ENCODE measurements around the gene CS.

The CS gene

GRCh38 chr12:56304872-56305590, 4.9 kb upstream of the CS start:
- TF ChIP-seq YY1 (IDR thresholded peaks at IDR 0.05; ENCODE audit: insufficient read depth, insufficient read length), result no peak
- no peak for TF ChIP-seq ZNF274 (IDR thresholded peaks at IDR 0.05; ENCODE audit: low read depth, low read length)
- no peak for TF ChIP-seq SUZ12 (IDR thresholded peaks at IDR 0.05; ENCODE audit: extremely low read depth, insufficient read depth, insufficient read length)
- no peak for DNase-seq (ENCODE audit: low read depth, low spot score)
- H3K36me3 ChIP-seq (ENCODE audit: insufficient read depth, insufficient read length, low read length), result peaks cover 81% of the 10 kb centered on the region

GRCh38 chr12:56304276-56304675, 4.1 kb upstream of the CS start:
- DNase-seq (ENCODE audit: low read depth, low spot score), result no peak
- Histone ChIP-seq H3K9ac (ENCODE audit: insufficient read length, low read depth) (no peak overlapping the region), H3K27me3 (ENCODE audit: insufficient read depth, insufficient read length) (no peaks in the 10 kb centered on the region), H3K36me3 (ENCODE audit: insufficient read depth, insufficient read length, low read length) (peaks cover 75% of the 10 kb centered on the region), H3K4me3 (ENCODE audit: insufficient read length, low read depth) (no peak overlapping the region), H3K9me3 (ENCODE audit: insufficient read depth, low read length) (no peaks in the 10 kb centered on the region), H3K4me1 (ENCODE audit: insufficient read depth, insufficient read length) (peaks cover 2% of the 10 kb centered on the region)
- TF ChIP-seq YY1 (IDR thresholded peaks at IDR 0.05; ENCODE audit: insufficient read depth, insufficient read length) (no peak), SUZ12 (IDR thresholded peaks at IDR 0.05; ENCODE audit: extremely low read depth, insufficient read depth, insufficient read length) (no peak), ZNF274 (IDR thresholded peaks at IDR 0.05; ENCODE audit: low read depth, low read length) (no peak)

More at GRCh38 chr12:56304872-56305590, 4.9 kb upstream of the CS start:
- H3K4me3 ChIP-seq (ENCODE audit: insufficient read length, low read depth), result no peak overlapping the region
- peaks cover 2% of the 10 kb centered on the region for H3K4me1 ChIP-seq (ENCODE audit: insufficient read depth, insufficient read length)
- no peaks in the 10 kb centered on the region for H3K27me3 ChIP-seq (ENCODE audit: insufficient read depth, insufficient read length)
- no peak overlapping the region for H3K9ac ChIP-seq (ENCODE audit: insufficient read length, low read depth)
- no peaks in the 10 kb centered on the region for H3K9me3 ChIP-seq (ENCODE audit: insufficient read depth, low read length)

GRCh38 chr12:56300644-56301464, 724 bp upstream of the CS start:
- TF ChIP-seq YY1 (IDR thresholded peaks at IDR 0.05; ENCODE audit: insufficient read depth, insufficient read length), result no peak
- TF ChIP-seq SUZ12 (IDR thresholded peaks at IDR 0.05; ENCODE audit: extremely low read depth, insufficient read depth, insufficient read length), result no peak
- no peak for TF ChIP-seq ZNF274 (IDR thresholded peaks at IDR 0.05; ENCODE audit: low read depth, low read length)
- peaks cover 75% of the 10 kb centered on the region for H3K36me3 ChIP-seq (ENCODE audit: insufficient read depth, insufficient read length, low read length)
- peak overlapping the region; percentile 21 for H3K4me3 ChIP-seq (ENCODE audit: insufficient read length, low read depth)
- no peak for DNase-seq (ENCODE audit: low read depth, low spot score)
- H3K9me3 ChIP-seq (ENCODE audit: insufficient read depth, low read length), result no peaks in the 10 kb centered on the region
- H3K9ac ChIP-seq (ENCODE audit: insufficient read length, low read depth), result no peak overlapping the region
- peaks cover 2% of the 10 kb centered on the region for H3K4me1 ChIP-seq (ENCODE audit: insufficient read depth, insufficient read length)
- no peaks in the 10 kb centered on the region for H3K27me3 ChIP-seq (ENCODE audit: insufficient read depth, insufficient read length)

- peak overlapping the region; percentile 86 for H3K4me3 ChIP-seq (ENCODE audit: insufficient read length, low read depth)
- no peak for DNase-seq (ENCODE audit: low read depth, low spot score)
- no peak for TF ChIP-seq SUZ12 (IDR thresholded peaks at IDR 0.05; ENCODE audit: extremely low read depth, insufficient read depth, insufficient read length)
- no peak for TF ChIP-seq ZNF274 (IDR thresholded peaks at IDR 0.05; ENCODE audit: low read depth, low read length)
- peaks cover 2% of the 10 kb centered on the region for H3K4me1 ChIP-seq (ENCODE audit: insufficient read depth, insufficient read length)
- no peaks in the 10 kb centered on the region for H3K27me3 ChIP-seq (ENCODE audit: insufficient read depth, insufficient read length)
- H3K9ac ChIP-seq (ENCODE audit: insufficient read length, low read depth), result peak overlapping the region; percentile 89
- no peaks in the 10 kb centered on the region for H3K9me3 ChIP-seq (ENCODE audit: insufficient read depth, low read length)
- H3K36me3 ChIP-seq (ENCODE audit: insufficient read depth, insufficient read length, low read length), result peaks cover 69% of the 10 kb centered on the region
These were observed 750 bp downstream of the CS start for GRCh38 chr12:56299308-56299852.

- no peak for TF ChIP-seq ZNF274 (IDR thresholded peaks at IDR 0.05; ENCODE audit: low read depth, low read length)
- Histone ChIP-seq H3K9ac (ENCODE audit: insufficient read length, low read depth) (peak overlapping the region; percentile 89), H3K27me3 (ENCODE audit: insufficient read depth, insufficient read length) (no peaks in the 10 kb centered on the region), H3K9me3 (ENCODE audit: insufficient read depth, low read length) (no peaks in the 10 kb centered on the region), H3K4me3 (ENCODE audit: insufficient read length, low read depth) (peak overlapping the region; percentile 86), H3K36me3 (ENCODE audit: insufficient read depth, insufficient read length, low read length) (peaks cover 69% of the 10 kb centered on the region), H3K4me1 (ENCODE audit: insufficient read depth, insufficient read length) (peaks cover 2% of the 10 kb centered on the region)
- no peak for DNase-seq (ENCODE audit: low read depth, low spot score)
These were observed 1.3 kb downstream of the CS start for GRCh38 chr12:56298828-56299227.

GRCh38 chr12:56297400-56297799, 2.7 kb downstream of the CS start:
- Histone ChIP-seq H3K4me1 (ENCODE audit: insufficient read depth, insufficient read length) (peaks cover 2% of the 10 kb centered on the region), H3K36me3 (ENCODE audit: insufficient read depth, insufficient read length, low read length) (peaks cover 67% of the 10 kb centered on the region), H3K9me3 (ENCODE audit: insufficient read depth, low read length) (no peaks in the 10 kb centered on the region), H3K9ac (ENCODE audit: insufficient read length, low read depth) (no peak overlapping the region), H3K4me3 (ENCODE audit: insufficient read length, low read depth) (no peak overlapping the region), H3K27me3 (ENCODE audit: insufficient read depth, insufficient read length) (no peaks in the 10 kb centered on the region)
- no peak for TF ChIP-seq ZNF274 (IDR thresholded peaks at IDR 0.05; ENCODE audit: low read depth, low read length)
- no peak for TF ChIP-seq YY1 (IDR thresholded peaks at IDR 0.05; ENCODE audit: insufficient read depth, insufficient read length)
- no peak for TF ChIP-seq SUZ12 (IDR thresholded peaks at IDR 0.05; ENCODE audit: extremely low read depth, insufficient read depth, insufficient read length)
- DNase-seq (ENCODE audit: low read depth, low spot score), result no peak

GRCh38 chr12:56296295-56296694, 3.8 kb downstream of the CS start:
- Histone ChIP-seq H3K4me1 (ENCODE audit: insufficient read depth, insufficient read length) (peaks cover 2% of the 10 kb centered on the region), H3K4me3 (ENCODE audit: insufficient read length, low read depth) (no peak overlapping the region), H3K36me3 (ENCODE audit: insufficient read depth, insufficient read length, low read length) (peaks cover 62% of the 10 kb centered on the region), H3K27me3 (ENCODE audit: insufficient read depth, insufficient read length) (no peaks in the 10 kb centered on the region), H3K9ac (ENCODE audit: insufficient read length, low read depth) (no peak overlapping the region), H3K9me3 (ENCODE audit: insufficient read depth, low read length) (no peaks in the 10 kb centered on the region)
- TF ChIP-seq YY1 (IDR thresholded peaks at IDR 0.05; ENCODE audit: insufficient read depth, insufficient read length) (no peak), ZNF274 (IDR thresholded peaks at IDR 0.05; ENCODE audit: low read depth, low read length) (no peak), SUZ12 (IDR thresholded peaks at IDR 0.05; ENCODE audit: extremely low read depth, insufficient read depth, insufficient read length) (no peak)
- no peak for DNase-seq (ENCODE audit: low read depth, low spot score)

Measured in NT2/D1 (cell line).